ENCODE measurements around the gene ARL9.

ARL9 gene

GRCh38 chr4:56552273-56552672 is 46.7 kb downstream of the ARL9 start:
- Histone ChIP-seq H3K9ac (ENCODE audit: low read length) (no peak overlapping the region), H3F3A (ENCODE audit: insufficient read depth, low read length) (no peaks in the 10 kb centered on the region), H3K4me3 (ENCODE audit: low read depth, low read length, poor library complexity, severe bottlenecking) (no peak overlapping the region), H3K27ac (ENCODE audit: low read depth, low read length, poor library complexity, severe bottlenecking) (no peak overlapping the region), H3K4me2 (ENCODE audit: low read length) (no peak overlapping the region), H3K27me3 (ENCODE audit: insufficient read depth, low read length) (no peaks in the 10 kb centered on the region), H3K4me1 (ENCODE audit: insufficient read depth, low read length, severe bottlenecking) (no peaks in the 10 kb centered on the region), H4K20me1 (ENCODE audit: insufficient read depth, low read length) (no peaks in the 10 kb centered on the region), H2AFZ (ENCODE audit: low read length) (no peak overlapping the region), H3K36me3 (ENCODE audit: insufficient read depth, low read length) (no peaks in the 10 kb centered on the region), H3K79me2 (ENCODE audit: insufficient read depth, low read length) (no peaks in the 10 kb centered on the region), H3K9me3 (ENCODE audit: low read length) (no peaks in the 10 kb centered on the region), H3K9me2 (ENCODE audit: low read depth, low read length) (no peaks in the 10 kb centered on the region)
- TF ChIP-seq EZH2 (IDR thresholded peaks at IDR 0.05; ENCODE audit: borderline replicate concordance, low read length) (no peak), CTCF (IDR thresholded peaks at IDR 0.05; ENCODE audit: low read length) (no peak)

- Histone ChIP-seq H4K20me1 (ENCODE audit: insufficient read depth, low read length) (no peaks in the 10 kb centered on the region), H3K9me2 (ENCODE audit: low read depth, low read length) (no peaks in the 10 kb centered on the region), H3K79me2 (ENCODE audit: insufficient read depth, low read length) (no peaks in the 10 kb centered on the region), H3K9me3 (ENCODE audit: low read length) (no peaks in the 10 kb centered on the region), H3K36me3 (ENCODE audit: insufficient read depth, low read length) (no peaks in the 10 kb centered on the region), H3F3A (ENCODE audit: insufficient read depth, low read length) (no peaks in the 10 kb centered on the region), H3K4me3 (ENCODE audit: low read depth, low read length, poor library complexity, severe bottlenecking) (no peak overlapping the region), H3K9ac (ENCODE audit: low read length) (no peak overlapping the region), H3K4me1 (ENCODE audit: insufficient read depth, low read length, severe bottlenecking) (no peaks in the 10 kb centered on the region), H3K4me2 (ENCODE audit: low read length) (no peak overlapping the region), H2AFZ (ENCODE audit: low read length) (no peak overlapping the region), H3K27me3 (ENCODE audit: insufficient read depth, low read length) (no peaks in the 10 kb centered on the region), H3K27ac (ENCODE audit: low read depth, low read length, poor library complexity, severe bottlenecking) (no peak overlapping the region)
- no peak for TF ChIP-seq CTCF (IDR thresholded peaks at IDR 0.05; ENCODE audit: low read length)
- no peak for TF ChIP-seq EZH2 (IDR thresholded peaks at IDR 0.05; ENCODE audit: borderline replicate concordance, low read length)
These were observed 64.5 kb downstream of the ARL9 start for GRCh38 chr4:56570041-56570440.

Measured in OCI-LY1 (cell line).